ENCODE measurements around the gene ELK4.

GRCh38 chr1:205589618-205590456 lies 42.0 kb downstream of the ELK4 start:
- TF ChIP-seq POLR2AphosphoS5 (IDR thresholded peaks at IDR 0.05; ENCODE audit: low read depth) (no peak), CTCF (conservative IDR thresholded peaks at IDR 0.05; ENCODE audit: low read depth in 2 of 2) (no peak), REST (IDR thresholded peaks at IDR 0.05; ENCODE audit: unreplicated experiment) (no peak)

All from GM23338 (cell line).